ENCODE measurements around the gene GRB10. TPM values are rescaled to one million over a fixed set of nuclear protein-coding genes. Genes with fewer than 3 reads are reported as not detected.

GRB10 gene
- 57.9 to 72.5 TPM (median 67.0 TPM) in 5 replicates for total RNA-seq (2022; extraction: Qiagen RNA extraction; ENCODE audit: low read depth)

GRCh38 chr7:50782375-50783208 lies at the start of gene GRB10:
GRB10 (minus strand) TSS chr7:50782896; CDS start chr7:50732322, 50,574 bp downstream.

GRCh38 chr7:50564640-50565558 lies 217.8 kb downstream of the GRB10 start, which contains the start of gene DDC:
DDC (minus strand) TSS chr7:50565405; CDS start chr7:50544085, 21,320 bp downstream.

Other genes starting within 250 kb of the GRB10 start
- 0.63 to 2.3 TPM (median 1.1 TPM) in 5 replicates for gene DDC, start 217.5 kb downstream of the GRB10 start, total RNA-seq (2022; extraction: Qiagen RNA extraction; ENCODE audit: low read depth)

Data from A549 treated with GW870086 at 1 μM for 4 hours (cell line).